Natural killer cell (primary cell): ENCODE results near the gene CHST4. TPM values are rescaled to one million over a fixed set of nuclear protein-coding genes. Genes with fewer than 3 reads are reported as not detected.

Experiments used
- ATAC-seq, 3 donors: fragments of 150-1000 bp in 2 of 3; fragments of 200-7000 bp in 1 of 3; cut with Tn5 transposase; 1 replicate in 1 of 3; 2 replicates in 2 of 3; pipeline ENCODE4 v1.10.0; 2021; ENCODE audit warnings: mild to moderate bottlenecking in 2 of 3, moderate library complexity in 2 of 3
- DNase-seq, 2 donors: peaks; one replicate each; pipeline versions ENCODE4 v3.0.0 to v3.0.0-alpha.2; 2013 to 2021; ENCODE audit warnings: mixed read lengths in 1 of 2
- H3K27ac ChIP-seq: one replicate; pipeline ENCODE4 v1.5.1; 2013; ENCODE audit warnings: mild to moderate bottlenecking, low read length
- H3K27me3 ChIP-seq: one replicate; pipeline ENCODE4 v1.6.1; 2013; ENCODE audit warnings: low read length; ENCODE audit not compliant: control insufficient read depth, insufficient read depth
- H3K36me3 ChIP-seq: one replicate; pipeline ENCODE4 v1.6.1; 2013; ENCODE audit warnings: low read length; ENCODE audit not compliant: control insufficient read depth, insufficient read depth
- H3K4me1 ChIP-seq: one replicate; pipeline ENCODE4 v1.6.1; 2013; ENCODE audit warnings: low read length; ENCODE audit not compliant: control insufficient read depth, insufficient read depth
- H3K4me3 ChIP-seq: one replicate; pipeline ENCODE4 v1.5.1; 2013; ENCODE audit warnings: low read length
- H3K9me3 ChIP-seq: one replicate; pipeline ENCODE4 v1.6.1; 2013; ENCODE audit warnings: low read length; ENCODE audit not compliant: control insufficient read depth, insufficient read depth
- H3K27ac Mint-ChIP-seq, 2 donors: one replicate each; pipeline ENCODE4 v1.8.0; 2022; ENCODE audit warnings: mild to moderate bottlenecking in 2 of 2, mixed read lengths in 2 of 2, moderate library complexity in 1 of 2
- H3K27me3 Mint-ChIP-seq, 2 donors: one replicate each; pipeline ENCODE4 v1.8.0; 2022; ENCODE audit warnings: low read depth in 2 of 2, mixed read lengths in 2 of 2
- H3K36me3 Mint-ChIP-seq: one replicate; pipeline ENCODE4 v1.8.0; 2022; ENCODE audit warnings: mixed read lengths
- H3K4me1 Mint-ChIP-seq, 2 donors: one replicate each; pipeline ENCODE4 v1.8.0; 2022; ENCODE audit warnings: mixed read lengths in 2 of 2
- H3K4me3 Mint-ChIP-seq: one replicate; pipeline ENCODE4 v1.8.0; 2022; ENCODE audit warnings: mild to moderate bottlenecking, moderate library complexity, mixed read lengths
- H3K9me3 Mint-ChIP-seq, 2 donors: one replicate each; pipeline ENCODE4 v1.8.0; 2022; ENCODE audit warnings: mixed read lengths in 2 of 2
- CTCF ChIP-seq: fragments of 200-600 bp; IDR thresholded peaks from one replicate; pipeline ENCODE4 v1.8.0; 2022; ENCODE audit warnings: antibody characterized with exemption
- WGBS: methylation state at CpG from one replicate; pipeline ENCODE4 v1.1.7; 2013; ENCODE audit warnings: missing lambda C conversion rate; ENCODE audit not compliant: insufficient coverage; 5-methylcytosine and 5-hydroxymethylcytosine counted together
- intact Hi-C: fragments of 100-400 bp; cut with micrococcal nuclease; formaldehyde crosslinking; loops from one replicate; pipeline ENCODE4 v1.14.2; 2022
- total RNA-seq, 4 donors: library from RNA; stranded (reverse); fragments of 120-200 nt in 1 of 4; gene quantifications; one replicate each; pipeline versions ENCODE4 v1.2.3 to v1.2.4, GENCODE V29; 2013 to 2022

CHST4 gene
- total RNA-seq, 3 donors from 2014 or later (not counting 1 experiment from before 2014, with no cell fraction given), result not detected

DNA sequence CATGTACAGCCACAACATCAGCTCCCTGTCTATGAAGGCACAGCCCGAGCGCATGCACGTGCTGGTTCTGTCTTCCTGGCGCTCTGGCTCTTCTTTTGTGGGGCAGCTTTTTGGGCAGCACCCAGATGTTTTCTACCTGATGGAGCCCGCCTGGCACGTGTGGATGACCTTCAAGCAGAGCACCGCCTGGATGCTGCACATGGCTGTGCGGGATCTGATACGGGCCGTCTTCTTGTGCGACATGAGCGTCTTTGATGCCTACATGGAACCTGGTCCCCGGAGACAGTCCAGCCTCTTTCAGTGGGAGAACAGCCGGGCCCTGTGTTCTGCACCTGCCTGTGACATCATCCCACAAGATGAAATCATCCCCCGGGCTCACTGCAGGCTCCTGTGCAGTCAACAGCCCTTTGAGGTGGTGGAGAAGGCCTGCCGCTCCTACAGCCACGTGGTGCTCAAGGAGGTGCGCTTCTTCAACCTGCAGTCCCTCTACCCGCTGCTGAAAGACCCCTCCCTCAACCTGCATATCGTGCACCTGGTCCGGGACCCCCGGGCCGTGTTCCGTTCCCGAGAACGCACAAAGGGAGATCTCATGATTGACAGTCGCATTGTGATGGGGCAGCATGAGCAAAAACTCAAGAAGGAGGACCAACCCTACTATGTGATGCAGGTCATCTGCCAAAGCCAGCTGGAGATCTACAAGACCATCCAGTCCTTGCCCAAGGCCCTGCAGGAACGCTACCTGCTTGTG lies 10.7 kb downstream of the CHST4 start:
- H3K4me3 ChIP-seq, result no peak overlapping the region
- H3K27ac Mint-ChIP-seq, result no peak overlapping the region
- DNase-seq (no peak), ATAC-seq (no peak)
- intact Hi-C loops, result no loop called here
- no peaks in the 10 kb centered on the region for H3K27me3 ChIP-seq
- H3K36me3 ChIP-seq, result no peaks in the 10 kb centered on the region
- H3K27ac ChIP-seq, result no peak overlapping the region
- TF ChIP-seq CTCF, result no peak
- H3K4me1 Mint-ChIP-seq, result no peaks in the 10 kb centered on the region
- 90% methylated on average over 28 of the region's 28 CpGs for WGBS
- H3K9me3 ChIP-seq, result no peaks in the 10 kb centered on the region
- no peaks in the 10 kb centered on the region for H3K9me3 Mint-ChIP-seq
- peaks cover 2 to 30% of the 10 kb centered on the region in 2 donors for H3K27me3 Mint-ChIP-seq
- H3K4me3 Mint-ChIP-seq, result no peak overlapping the region
- no peaks in the 10 kb centered on the region for H3K36me3 Mint-ChIP-seq
- no peaks in the 10 kb centered on the region for H3K4me1 ChIP-seq

- no peaks in the 10 kb centered on the region for H3K9me3 Mint-ChIP-seq
- DNase-seq, result peak in 1 of 2 donors; percentile 58
- no peaks in the 10 kb centered on the region for H3K4me1 ChIP-seq
These were observed 11.4 kb downstream of the CHST4 start for GRCh38 chr16:71537643-71538042.

DNA sequence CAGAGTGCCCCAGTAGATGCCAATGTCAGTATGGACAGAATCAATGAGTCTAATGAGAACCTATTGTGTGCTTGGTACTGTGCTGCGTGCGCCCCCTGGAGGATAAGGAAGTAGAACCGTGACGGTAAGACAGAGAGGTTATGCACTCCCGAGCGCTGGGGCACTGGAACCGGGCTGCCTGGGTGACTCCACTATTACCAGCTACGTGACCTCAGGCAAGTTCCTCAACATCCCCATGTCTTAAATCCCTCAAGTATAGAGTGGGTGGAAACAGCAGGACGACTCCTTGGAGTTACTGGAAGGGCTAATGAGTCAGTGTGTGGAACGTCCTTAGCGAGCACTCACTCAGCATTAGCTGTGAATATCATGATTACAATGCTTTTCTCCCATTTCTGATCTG lies 16.2 kb downstream of the CHST4 start:
- Mint-ChIP-seq H3K9me3 (no peaks in the 10 kb centered on the region), H3K27ac (no peak overlapping the region), H3K4me3 (no peak overlapping the region), H3K27me3 (peaks cover 8 to 37% of the 10 kb centered on the region in 2 donors), H3K36me3 (no peaks in the 10 kb centered on the region), H3K4me1 (peaks cover 4 to 5% of the 10 kb centered on the region in 2 donors)
- Histone ChIP-seq H3K4me3 (no peak overlapping the region), H3K4me1 (no peaks in the 10 kb centered on the region), H3K27me3 (no peaks in the 10 kb centered on the region), H3K9me3 (no peaks in the 10 kb centered on the region), H3K36me3 (no peaks in the 10 kb centered on the region), H3K27ac (no peak overlapping the region)
- TF ChIP-seq CTCF, result peak; percentile 59
- ATAC-seq (peak; percentile 60 to 75 (median 62)), DNase-seq (peak; percentile 42 to 71)
- intact Hi-C loops, result no loop called here
- 22% methylated on average over 10 of the region's 11 CpGs for WGBS

More at GRCh38 chr16:71537643-71538042, 11.4 kb downstream of the CHST4 start:
- peak; percentile 15 for TF ChIP-seq CTCF
- peak in 1 of 3 donors; percentile 52 for ATAC-seq
- Histone ChIP-seq H3K4me3 (no peak overlapping the region), H3K27me3 (no peaks in the 10 kb centered on the region), H3K9me3 (no peaks in the 10 kb centered on the region), H3K27ac (no peak overlapping the region), H3K36me3 (no peaks in the 10 kb centered on the region)
- Mint-ChIP-seq H3K4me3 (no peak overlapping the region), H3K27me3 (peaks cover 8 to 37% of the 10 kb centered on the region in 2 donors), H3K36me3 (no peaks in the 10 kb centered on the region), H3K4me1 (peaks cover 4 to 5% of the 10 kb centered on the region in 2 donors), H3K27ac (no peak overlapping the region)
- intact Hi-C loops, result no loop called here
- 68% methylated on average over 6 of the region's 6 CpGs for WGBS

DNA sequence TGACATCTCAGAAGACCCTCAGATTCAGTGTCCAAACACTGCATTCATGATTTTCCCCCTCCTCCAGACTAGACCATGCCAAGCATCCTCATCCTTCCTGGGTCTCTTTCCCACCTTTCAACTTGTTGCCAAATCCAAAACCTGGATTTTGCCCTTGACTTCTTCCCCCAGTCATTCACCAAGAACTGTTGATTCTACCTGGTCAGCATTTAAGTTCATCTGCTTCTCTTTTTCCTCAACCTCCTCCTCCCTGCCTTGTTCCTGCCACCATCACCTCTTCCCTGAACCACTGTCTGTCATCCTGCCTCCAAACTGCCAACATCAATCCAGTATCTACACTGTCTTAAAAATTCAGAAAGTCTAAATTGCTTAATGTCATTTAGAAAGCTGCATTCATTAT lies 20.9 kb downstream of the CHST4 start:
- ATAC-seq (no peak), DNase-seq (no peak)
- Histone ChIP-seq H3K27me3 (no peaks in the 10 kb centered on the region), H3K9me3 (no peaks in the 10 kb centered on the region), H3K36me3 (no peaks in the 10 kb centered on the region), H3K4me1 (no peaks in the 10 kb centered on the region), H3K4me3 (no peak overlapping the region), H3K27ac (no peak overlapping the region)
- Mint-ChIP-seq H3K4me3 (no peak overlapping the region), H3K27me3 (peaks cover 5 to 13% of the 10 kb centered on the region in 2 donors), H3K9me3 (no peaks in the 10 kb centered on the region), H3K36me3 (no peaks in the 10 kb centered on the region), H3K27ac (no peak overlapping the region), H3K4me1 (peaks cover 3 to 4% of the 10 kb centered on the region in 2 donors)
- intact Hi-C loops, result no loop called here
- no peak for TF ChIP-seq CTCF
